Measurements from ENCODE around the gene VMAC.

VMAC gene

DNA sequence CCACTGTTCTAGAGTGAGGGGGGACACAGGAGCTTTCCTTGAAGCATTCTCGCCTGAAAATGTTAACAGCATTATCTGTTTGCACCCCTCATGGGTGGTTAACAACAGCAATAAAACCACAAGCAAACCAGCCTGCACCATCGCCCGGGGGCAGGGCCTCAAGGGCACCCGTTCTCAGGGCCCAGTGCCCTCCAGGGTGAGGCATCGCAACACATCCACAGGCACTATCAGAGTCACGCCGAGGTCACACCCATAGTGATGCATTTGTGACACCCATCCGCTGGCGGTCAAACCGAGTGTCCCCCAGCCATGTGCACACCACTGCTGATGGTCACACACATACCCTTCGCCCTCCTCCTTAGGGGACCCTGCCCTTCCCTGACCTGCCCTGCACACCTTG, 38.9 kb upstream of the VMAC start:
- Histone ChIP-seq H3F3A (ENCODE audit: insufficient read depth) (no peaks in the 10 kb centered on the region), H3K79me2 (ENCODE audit: insufficient read depth, low read length) (no peaks in the 10 kb centered on the region), H3K27me3 (ENCODE audit: low read length) (no peaks in the 10 kb centered on the region), H2AFZ (ENCODE audit: low read depth, low read length, severe bottlenecking) (no peak overlapping the region), H3K4me3 (ENCODE audit: insufficient read depth, low read length, poor library complexity, severe bottlenecking) (no peak overlapping the region), H3K9ac (ENCODE audit: low read length) (no peak overlapping the region), H3K9me3 (ENCODE audit: insufficient read depth, low read length) (no peaks in the 10 kb centered on the region), H3K9me2 (replicated peaks; ENCODE audit: insufficient read depth, low read length) (no peaks in the 10 kb centered on the region), H4K20me1 (ENCODE audit: low read depth, low read length) (no peaks in the 10 kb centered on the region), H3K27ac (ENCODE audit: low read depth, low read length) (no peak overlapping the region), H3K36me3 (ENCODE audit: low read length) (no peaks in the 10 kb centered on the region), H3K4me2 (ENCODE audit: low read depth, low read length, poor library complexity, severe bottlenecking) (no peak overlapping the region)
- TF ChIP-seq, protein P1, sequence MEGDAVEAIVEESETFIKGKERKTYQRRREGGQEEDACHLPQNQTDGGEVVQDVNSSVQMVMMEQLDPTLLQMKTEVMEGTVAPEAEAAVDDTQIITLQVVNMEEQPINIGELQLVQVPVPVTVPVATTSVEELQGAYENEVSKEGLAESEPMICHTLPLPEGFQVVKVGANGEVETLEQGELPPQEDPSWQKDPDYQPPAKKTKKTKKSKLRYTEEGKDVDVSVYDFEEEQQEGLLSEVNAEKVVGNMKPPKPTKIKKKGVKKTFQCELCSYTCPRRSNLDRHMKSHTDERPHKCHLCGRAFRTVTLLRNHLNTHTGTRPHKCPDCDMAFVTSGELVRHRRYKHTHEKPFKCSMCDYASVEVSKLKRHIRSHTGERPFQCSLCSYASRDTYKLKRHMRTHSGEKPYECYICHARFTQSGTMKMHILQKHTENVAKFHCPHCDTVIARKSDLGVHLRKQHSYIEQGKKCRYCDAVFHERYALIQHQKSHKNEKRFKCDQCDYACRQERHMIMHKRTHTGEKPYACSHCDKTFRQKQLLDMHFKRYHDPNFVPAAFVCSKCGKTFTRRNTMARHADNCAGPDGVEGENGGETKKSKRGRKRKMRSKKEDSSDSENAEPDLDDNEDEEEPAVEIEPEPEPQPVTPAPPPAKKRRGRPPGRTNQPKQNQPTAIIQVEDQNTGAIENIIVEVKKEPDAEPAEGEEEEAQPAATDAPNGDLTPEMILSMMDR (IDR thresholded peaks at IDR 0.05; ENCODE audit: insufficient read depth, low read length, poor library complexity, severe bottlenecking) = no peak
- TF ChIP-seq EZH2phosphoT487 (conservative IDR thresholded peaks at IDR 0.05; ENCODE audit: low read length) = no peak

DNA sequence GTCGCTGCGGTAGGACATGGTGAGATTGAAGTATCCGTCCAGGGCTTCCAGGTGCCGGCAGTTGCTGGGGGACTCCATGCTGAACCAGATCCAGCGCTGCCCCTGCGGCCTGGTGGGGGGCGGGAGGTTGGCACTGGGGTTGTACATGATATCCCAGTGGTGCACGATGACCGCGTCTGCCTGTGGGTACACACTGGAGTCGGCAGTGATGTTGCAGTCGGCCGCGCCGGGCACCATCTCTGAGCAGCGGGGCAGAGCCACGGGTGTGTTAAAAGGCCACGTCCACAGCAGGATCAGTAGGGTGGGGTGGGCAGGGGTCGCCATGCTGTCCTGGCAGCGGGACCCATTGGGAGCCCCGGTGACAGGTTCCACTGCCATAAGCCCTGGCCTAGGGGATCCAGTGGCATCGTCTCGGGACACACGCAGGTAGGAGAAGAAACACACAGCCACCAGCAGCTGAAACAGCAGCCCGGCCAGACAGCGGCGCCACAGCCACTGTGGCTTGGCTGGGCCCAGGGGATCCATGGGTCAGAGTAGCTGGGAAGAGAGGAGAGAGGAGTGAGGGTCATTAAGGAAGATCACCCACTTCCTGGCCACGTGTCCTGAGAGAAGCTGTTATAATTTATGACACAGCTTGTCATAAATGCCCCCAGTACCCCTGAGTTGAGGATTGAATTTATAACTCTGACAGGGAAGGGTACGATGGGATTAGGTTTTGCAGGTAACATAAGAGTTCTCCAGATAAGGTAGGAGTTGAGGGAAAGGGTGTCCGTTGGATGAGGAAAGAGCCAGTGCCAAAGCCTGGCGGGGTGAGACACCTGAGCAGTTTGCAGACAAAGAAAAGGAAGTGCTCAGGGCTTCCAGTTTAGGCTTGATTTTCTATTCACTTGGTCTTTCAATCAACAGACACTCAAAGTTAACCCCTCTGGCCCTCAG, 37.2 kb upstream of the VMAC start:
- H3K4me2 ChIP-seq (ENCODE audit: low read depth, low read length, poor library complexity, severe bottlenecking) = no peak overlapping the region
- H4K20me1 ChIP-seq (ENCODE audit: low read depth, low read length) = no peaks in the 10 kb centered on the region
- TF ChIP-seq EZH2phosphoT487 (conservative IDR thresholded peaks at IDR 0.05; ENCODE audit: low read length) = no peak
- TF ChIP-seq, protein P1 (IDR thresholded peaks at IDR 0.05; ENCODE audit: insufficient read depth, low read length, poor library complexity, severe bottlenecking) = no peak
- no peak overlapping the region for H3K4me3 ChIP-seq (ENCODE audit: insufficient read depth, low read length, poor library complexity, severe bottlenecking)
- no peaks in the 10 kb centered on the region for H3K9me3 ChIP-seq (ENCODE audit: insufficient read depth, low read length)
- H2AFZ ChIP-seq (ENCODE audit: low read depth, low read length, severe bottlenecking) = no peak overlapping the region
- H3K9me2 ChIP-seq (replicated peaks; ENCODE audit: insufficient read depth, low read length) = no peaks in the 10 kb centered on the region
- H3K9ac ChIP-seq (ENCODE audit: low read length) = no peak overlapping the region
- no peaks in the 10 kb centered on the region for H3K36me3 ChIP-seq (ENCODE audit: low read length)
- no peak overlapping the region for H3K27ac ChIP-seq (ENCODE audit: low read depth, low read length)
- no peaks in the 10 kb centered on the region for H3K27me3 ChIP-seq (ENCODE audit: low read length)
- no peaks in the 10 kb centered on the region for H3F3A ChIP-seq (ENCODE audit: insufficient read depth)
- no peaks in the 10 kb centered on the region for H3K79me2 ChIP-seq (ENCODE audit: insufficient read depth, low read length)

DNA sequence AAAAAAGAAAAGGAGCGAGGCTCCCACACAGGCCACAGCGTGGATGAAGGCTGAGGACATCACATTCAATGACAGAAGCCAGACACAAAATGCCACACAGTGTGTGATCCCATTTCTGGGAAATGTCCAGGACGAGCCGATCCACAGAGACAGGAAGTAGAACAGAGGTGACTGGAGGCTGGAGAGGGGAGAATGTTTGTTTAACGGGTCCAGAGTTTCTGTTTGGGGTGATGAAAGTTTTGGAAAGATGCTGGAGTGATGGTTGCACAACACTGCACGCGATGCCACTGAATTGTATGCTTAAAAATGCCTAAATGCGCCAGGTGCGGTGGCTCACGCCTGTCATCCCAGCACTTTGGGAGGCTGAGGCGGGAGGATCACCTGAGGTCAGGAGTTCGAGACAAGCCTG, 33.7 kb upstream of the VMAC start:
- Histone ChIP-seq H3K9ac (ENCODE audit: low read length) (no peak overlapping the region), H2AFZ (ENCODE audit: low read depth, low read length, severe bottlenecking) (no peak overlapping the region), H4K20me1 (ENCODE audit: low read depth, low read length) (no peaks in the 10 kb centered on the region), H3K9me3 (ENCODE audit: insufficient read depth, low read length) (no peaks in the 10 kb centered on the region), H3K4me3 (ENCODE audit: insufficient read depth, low read length, poor library complexity, severe bottlenecking) (no peak overlapping the region), H3K36me3 (ENCODE audit: low read length) (no peaks in the 10 kb centered on the region), H3K27ac (ENCODE audit: low read depth, low read length) (no peak overlapping the region), H3K4me2 (ENCODE audit: low read depth, low read length, poor library complexity, severe bottlenecking) (no peak overlapping the region), H3K9me2 (replicated peaks; ENCODE audit: insufficient read depth, low read length) (no peaks in the 10 kb centered on the region), H3K27me3 (ENCODE audit: low read length) (no peaks in the 10 kb centered on the region), H3K79me2 (ENCODE audit: insufficient read depth, low read length) (no peaks in the 10 kb centered on the region), H3F3A (ENCODE audit: insufficient read depth) (no peaks in the 10 kb centered on the region)
- TF ChIP-seq EZH2phosphoT487 (conservative IDR thresholded peaks at IDR 0.05; ENCODE audit: low read length) = no peak
- TF ChIP-seq, protein P1 (IDR thresholded peaks at IDR 0.05; ENCODE audit: insufficient read depth, low read length, poor library complexity, severe bottlenecking) = no peak
